ENCODE data around the gene SUGCT. TPM values are rescaled to one million over a fixed set of nuclear protein-coding genes. Genes with fewer than 3 reads are reported as not detected.

The SUGCT gene
- total RNA-seq, 1 donor from 2014 or later = 9.8 TPM

DNA sequence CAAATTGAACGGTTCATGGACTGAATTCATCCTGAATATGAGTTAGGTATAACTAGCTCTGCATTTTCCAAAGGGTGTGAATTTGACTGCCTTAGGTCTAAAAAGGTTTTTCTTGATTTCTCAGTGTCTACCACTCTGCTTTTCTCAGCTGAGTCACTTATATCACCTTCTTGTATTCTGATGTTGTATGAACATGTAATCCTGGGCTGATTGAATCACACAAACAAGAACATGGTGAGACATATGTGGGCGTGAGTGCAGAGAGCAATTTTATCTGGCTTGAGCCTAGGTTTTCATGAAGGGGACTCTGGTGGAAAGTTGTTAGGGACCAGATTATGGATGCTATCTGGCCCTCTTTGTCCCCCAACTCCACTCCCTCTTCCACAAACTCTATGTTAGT, 239.8 kb downstream of the SUGCT start:
- H3K9me3 Mint-ChIP-seq = peaks cover 18% of the 10 kb centered on the region
- TF ChIP-seq, protein P1, sequence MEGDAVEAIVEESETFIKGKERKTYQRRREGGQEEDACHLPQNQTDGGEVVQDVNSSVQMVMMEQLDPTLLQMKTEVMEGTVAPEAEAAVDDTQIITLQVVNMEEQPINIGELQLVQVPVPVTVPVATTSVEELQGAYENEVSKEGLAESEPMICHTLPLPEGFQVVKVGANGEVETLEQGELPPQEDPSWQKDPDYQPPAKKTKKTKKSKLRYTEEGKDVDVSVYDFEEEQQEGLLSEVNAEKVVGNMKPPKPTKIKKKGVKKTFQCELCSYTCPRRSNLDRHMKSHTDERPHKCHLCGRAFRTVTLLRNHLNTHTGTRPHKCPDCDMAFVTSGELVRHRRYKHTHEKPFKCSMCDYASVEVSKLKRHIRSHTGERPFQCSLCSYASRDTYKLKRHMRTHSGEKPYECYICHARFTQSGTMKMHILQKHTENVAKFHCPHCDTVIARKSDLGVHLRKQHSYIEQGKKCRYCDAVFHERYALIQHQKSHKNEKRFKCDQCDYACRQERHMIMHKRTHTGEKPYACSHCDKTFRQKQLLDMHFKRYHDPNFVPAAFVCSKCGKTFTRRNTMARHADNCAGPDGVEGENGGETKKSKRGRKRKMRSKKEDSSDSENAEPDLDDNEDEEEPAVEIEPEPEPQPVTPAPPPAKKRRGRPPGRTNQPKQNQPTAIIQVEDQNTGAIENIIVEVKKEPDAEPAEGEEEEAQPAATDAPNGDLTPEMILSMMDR (IDR thresholded peaks at IDR 0.05; ENCODE audit: unreplicated experiment) = no peak
- peaks cover 17% of the 10 kb centered on the region for H3K4me1 Mint-ChIP-seq
- H3K4me3 Mint-ChIP-seq = no peak overlapping the region
- H3K27me3 Mint-ChIP-seq (ENCODE audit: low read depth) = no peaks in the 10 kb centered on the region
- H3K27ac Mint-ChIP-seq = no peak overlapping the region
- no peak for DNase-seq (ENCODE audit: low spot score in 2 of 2, unreplicated experiment in 2 of 2)
- peaks cover 15% of the 10 kb centered on the region for H3K36me3 Mint-ChIP-seq

DNA sequence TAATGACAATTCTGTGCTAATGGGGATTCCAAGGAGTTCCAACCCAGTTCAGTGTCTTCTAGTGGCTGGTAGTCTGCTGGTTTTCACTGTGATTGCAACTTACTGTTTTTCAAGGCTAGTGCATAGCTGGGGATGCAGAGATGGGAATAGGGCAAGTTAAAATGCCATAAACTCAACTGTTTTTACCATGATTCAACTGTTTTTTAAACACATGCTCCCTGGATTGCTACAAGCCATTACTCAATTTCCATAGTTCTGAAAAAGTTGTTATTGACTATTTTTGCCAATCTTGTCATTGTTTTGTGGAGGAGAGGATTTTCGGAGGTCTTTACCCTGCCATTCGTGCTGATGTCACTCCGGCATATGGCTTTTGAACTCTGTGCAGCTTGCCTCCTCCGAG, 245.3 kb downstream of the SUGCT start:
- Mint-ChIP-seq H3K36me3 (peaks cover 23% of the 10 kb centered on the region), H3K27ac (no peak overlapping the region), H3K27me3 (ENCODE audit: low read depth) (no peaks in the 10 kb centered on the region), H3K4me1 (no peaks in the 10 kb centered on the region), H3K9me3 (peaks cover 32% of the 10 kb centered on the region), H3K4me3 (no peak overlapping the region)
- no peak for DNase-seq (ENCODE audit: low spot score in 2 of 2, unreplicated experiment in 2 of 2)
- TF ChIP-seq, protein P1 (IDR thresholded peaks at IDR 0.05; ENCODE audit: unreplicated experiment) = no peak

DNA sequence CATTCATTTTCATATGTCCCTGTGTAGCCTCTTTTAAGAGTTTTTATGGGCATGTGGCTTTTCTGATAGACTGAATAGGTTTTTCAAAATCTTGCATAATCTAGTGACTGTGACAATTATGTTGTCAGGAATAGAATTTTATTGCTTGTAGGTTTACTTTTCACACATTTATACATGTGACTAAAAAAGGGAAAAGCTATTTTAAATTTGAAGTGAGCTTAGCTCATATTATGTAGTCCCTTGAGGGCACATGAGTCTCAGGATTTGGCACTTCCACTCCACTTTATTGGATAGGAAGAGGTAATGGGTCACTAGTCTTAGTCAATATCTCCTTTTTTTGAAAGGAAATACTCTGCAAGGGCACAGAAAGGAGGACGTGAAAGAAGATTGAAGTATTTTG, 247.3 kb downstream of the SUGCT start:
- Mint-ChIP-seq H3K27me3 (ENCODE audit: low read depth) (no peaks in the 10 kb centered on the region), H3K27ac (no peak overlapping the region), H3K9me3 (peaks cover 28% of the 10 kb centered on the region), H3K36me3 (peaks cover 23% of the 10 kb centered on the region), H3K4me3 (no peak overlapping the region), H3K4me1 (peaks cover 3% of the 10 kb centered on the region)
- DNase-seq (ENCODE audit: low spot score in 2 of 2, unreplicated experiment in 2 of 2) = no peak
- TF ChIP-seq, protein P1 (IDR thresholded peaks at IDR 0.05; ENCODE audit: unreplicated experiment) = no peak

DNA sequence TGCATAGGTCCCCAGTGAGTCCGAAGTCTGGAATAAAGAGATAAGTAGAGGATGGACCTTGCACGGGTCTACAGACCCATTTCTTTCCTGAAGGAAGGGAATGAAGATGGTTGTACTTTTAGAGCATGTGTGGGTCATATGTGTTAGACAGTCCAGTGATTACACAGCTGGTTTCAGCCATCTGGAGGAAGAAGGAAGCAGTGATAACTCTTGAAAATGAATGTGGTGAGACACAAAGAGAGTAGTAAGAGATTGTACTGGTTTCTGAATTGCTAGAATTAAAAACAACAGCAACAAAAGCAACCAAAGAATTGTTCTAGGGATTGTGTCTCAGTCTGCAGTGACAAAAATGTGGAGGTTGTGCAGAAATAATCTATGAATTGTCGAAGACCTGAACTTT, 258.9 kb downstream of the SUGCT start:
- no peak overlapping the region for H3K27ac Mint-ChIP-seq
- peaks cover 13% of the 10 kb centered on the region for H3K4me1 Mint-ChIP-seq
- no peak overlapping the region for H3K4me3 Mint-ChIP-seq
- no peaks in the 10 kb centered on the region for H3K27me3 Mint-ChIP-seq (ENCODE audit: low read depth)
- H3K36me3 Mint-ChIP-seq = no peaks in the 10 kb centered on the region
- H3K9me3 Mint-ChIP-seq = no peaks in the 10 kb centered on the region
- no peak for DNase-seq (ENCODE audit: low spot score in 2 of 2, unreplicated experiment in 2 of 2)
- TF ChIP-seq, protein P1 (IDR thresholded peaks at IDR 0.05; ENCODE audit: unreplicated experiment) = no peak

DNA sequence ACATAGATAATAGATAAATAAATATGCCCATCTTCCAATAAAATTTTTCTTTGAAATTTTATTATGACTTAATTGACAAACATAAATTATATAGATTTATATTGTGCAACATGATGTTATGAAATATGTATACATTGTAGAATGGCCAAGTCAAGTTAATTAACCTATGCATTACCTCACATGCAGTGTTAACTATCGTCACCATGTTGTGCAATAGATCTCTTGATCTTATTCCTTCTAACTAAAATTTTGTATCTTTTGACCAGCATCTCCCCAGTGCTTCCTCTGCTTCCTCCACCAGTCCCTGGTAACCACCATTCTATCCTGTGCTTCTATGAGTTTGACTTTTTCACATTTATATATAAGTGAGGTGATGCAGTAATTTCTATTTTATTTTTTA, 259.6 kb downstream of the SUGCT start:
- no peak overlapping the region for H3K27ac Mint-ChIP-seq
- H3K4me1 Mint-ChIP-seq = peaks cover 13% of the 10 kb centered on the region
- no peak for DNase-seq (ENCODE audit: low spot score in 2 of 2, unreplicated experiment in 2 of 2)
- peaks cover 3% of the 10 kb centered on the region for H3K9me3 Mint-ChIP-seq
- no peaks in the 10 kb centered on the region for H3K36me3 Mint-ChIP-seq
- H3K4me3 Mint-ChIP-seq = no peak overlapping the region
- TF ChIP-seq, protein P1 (IDR thresholded peaks at IDR 0.05; ENCODE audit: unreplicated experiment) = no peak
- no peaks in the 10 kb centered on the region for H3K27me3 Mint-ChIP-seq (ENCODE audit: low read depth)

DNA sequence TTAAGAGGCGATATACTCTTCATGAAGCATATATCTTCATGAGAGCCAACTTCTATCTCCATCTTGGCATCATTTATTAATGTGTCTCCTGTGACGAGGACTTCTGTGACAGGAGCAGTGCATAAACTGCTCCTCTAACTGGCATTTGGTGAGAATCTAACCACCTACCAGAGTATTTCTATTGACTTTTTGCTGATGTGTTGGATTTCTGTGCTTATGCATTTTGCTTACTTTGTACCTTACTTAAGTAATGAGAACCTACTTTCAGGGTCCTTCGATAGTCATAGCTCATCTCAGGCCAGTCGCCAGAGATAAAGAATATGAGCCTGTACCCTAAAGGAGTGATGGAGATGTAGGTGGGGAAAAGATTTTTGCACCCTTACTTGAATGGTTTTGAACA, 265.7 kb downstream of the SUGCT start:
- Mint-ChIP-seq H3K4me1 (peaks cover 29% of the 10 kb centered on the region), H3K27ac (no peak overlapping the region), H3K9me3 (peaks cover 15% of the 10 kb centered on the region), H3K4me3 (no peak overlapping the region), H3K36me3 (peaks cover 4% of the 10 kb centered on the region), H3K27me3 (ENCODE audit: low read depth) (no peaks in the 10 kb centered on the region)
- no peak for DNase-seq (ENCODE audit: low spot score in 2 of 2, unreplicated experiment in 2 of 2)
- TF ChIP-seq, protein P1 (IDR thresholded peaks at IDR 0.05; ENCODE audit: unreplicated experiment) = no peak

All from mesothelial cell of epicardium (in vitro differentiated cells).